GM06990 (cell line): ENCODE measurements around the gene NT5C3A.
"Not testable (repeated sequence)": the region's sequence is repeated elsewhere in the genome, so short reads cannot be mapped to it uniquely, and the experiment has no call there.

Experiments used
- DNase-seq: peaks from one replicate; pipeline ENCODE4 v3.0.0-alpha.2; 2011; ENCODE audit not compliant: insufficient read length; ENCODE audit errors: extremely low read depth
- H3K27me3 ChIP-seq: replicated peaks from 2 replicates; pipeline ENCODE4 v1.6.0; 2011; ENCODE audit warnings: low read length; ENCODE audit not compliant: control insufficient read depth, insufficient read depth
- H3K36me3 ChIP-seq: 2 replicates; pipeline ENCODE4 v1.5.1; 2011; ENCODE audit warnings: low read length; ENCODE audit not compliant: control insufficient read depth, insufficient read depth
- H3K4me3 ChIP-seq: replicated peaks from 2 replicates; pipeline ENCODE4 v1.5.1; 2011; ENCODE audit warnings: low read depth, mild to moderate bottlenecking, control low read depth, low read length
- CTCF ChIP-seq: IDR thresholded peaks from 2 replicates; pipeline ENCODE4 v1.5.1; 2011; ENCODE audit warnings: low read length, control low read depth, mild to moderate bottlenecking, inconsistent platforms; ENCODE audit not compliant: insufficient read depth, poor library complexity, severe bottlenecking

Gene NT5C3A

DNA sequence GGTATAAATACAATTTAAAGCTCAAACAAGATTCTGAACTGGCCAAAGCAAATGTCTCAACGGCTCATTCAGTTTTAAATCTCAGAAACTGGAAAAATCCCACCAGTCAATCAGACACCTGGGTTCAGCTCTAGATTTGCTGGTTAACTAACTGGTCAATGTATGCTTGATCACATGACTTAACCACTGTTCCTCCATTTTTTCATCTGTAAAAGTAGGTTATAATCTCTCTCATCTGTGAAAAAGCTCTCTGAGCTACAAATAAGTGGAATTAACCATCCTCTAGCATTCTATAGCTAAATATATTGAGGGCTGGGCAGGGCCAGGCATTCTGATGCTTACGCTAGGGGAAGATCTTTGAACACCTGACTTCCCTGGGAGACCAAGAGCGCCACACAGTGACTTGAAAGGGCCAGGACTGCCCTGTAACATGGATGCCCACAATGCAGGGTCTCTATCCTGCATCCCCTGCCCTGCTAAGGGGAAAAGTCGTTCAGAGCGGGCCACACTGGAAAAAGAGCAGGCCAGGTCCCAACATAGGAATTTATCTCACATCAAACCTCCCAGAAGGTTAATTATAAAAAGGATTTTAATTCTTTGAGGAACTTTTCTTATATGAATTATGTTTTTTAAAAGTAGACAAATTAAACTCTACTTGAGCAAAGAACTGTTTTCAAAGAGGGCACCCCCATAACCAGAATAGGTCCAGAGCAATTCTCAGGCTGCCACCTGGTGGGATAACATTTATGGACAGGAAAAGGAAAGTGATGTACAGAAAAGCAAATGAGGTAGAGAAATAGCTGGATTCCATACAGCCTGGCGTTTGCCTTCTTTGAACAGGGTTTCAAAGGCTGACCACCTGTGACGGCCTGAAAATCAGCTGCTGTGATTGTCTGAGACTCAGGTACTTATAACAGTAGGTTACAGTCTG is 44.8 kb upstream of the NT5C3A start:
- Histone ChIP-seq H3K36me3 (peaks cover 4% of the 10 kb centered on the region), H3K27me3 (no peaks in the 10 kb centered on the region), H3K4me3 (peak overlapping the region; percentile 88)
- DNase-seq = no peak
- peak; percentile 51 for TF ChIP-seq CTCF

- H3K4me3 ChIP-seq = no peak overlapping the region
- no peaks in the 10 kb centered on the region for H3K27me3 ChIP-seq
- DNase-seq = no peak
- TF ChIP-seq CTCF = no peak
- H3K36me3 ChIP-seq = peaks cover 11% of the 10 kb centered on the region
These were observed 39.3 kb upstream of the NT5C3A start for GRCh38 chr7:33101906-33102305.

- no peak for DNase-seq
- peaks cover 13% of the 10 kb centered on the region for H3K36me3 ChIP-seq
- H3K27me3 ChIP-seq = no peaks in the 10 kb centered on the region
- no peak overlapping the region for H3K4me3 ChIP-seq
- no peak for TF ChIP-seq CTCF
These were observed 38.2 kb upstream of the NT5C3A start for GRCh38 chr7:33100770-33101169.

DNA sequence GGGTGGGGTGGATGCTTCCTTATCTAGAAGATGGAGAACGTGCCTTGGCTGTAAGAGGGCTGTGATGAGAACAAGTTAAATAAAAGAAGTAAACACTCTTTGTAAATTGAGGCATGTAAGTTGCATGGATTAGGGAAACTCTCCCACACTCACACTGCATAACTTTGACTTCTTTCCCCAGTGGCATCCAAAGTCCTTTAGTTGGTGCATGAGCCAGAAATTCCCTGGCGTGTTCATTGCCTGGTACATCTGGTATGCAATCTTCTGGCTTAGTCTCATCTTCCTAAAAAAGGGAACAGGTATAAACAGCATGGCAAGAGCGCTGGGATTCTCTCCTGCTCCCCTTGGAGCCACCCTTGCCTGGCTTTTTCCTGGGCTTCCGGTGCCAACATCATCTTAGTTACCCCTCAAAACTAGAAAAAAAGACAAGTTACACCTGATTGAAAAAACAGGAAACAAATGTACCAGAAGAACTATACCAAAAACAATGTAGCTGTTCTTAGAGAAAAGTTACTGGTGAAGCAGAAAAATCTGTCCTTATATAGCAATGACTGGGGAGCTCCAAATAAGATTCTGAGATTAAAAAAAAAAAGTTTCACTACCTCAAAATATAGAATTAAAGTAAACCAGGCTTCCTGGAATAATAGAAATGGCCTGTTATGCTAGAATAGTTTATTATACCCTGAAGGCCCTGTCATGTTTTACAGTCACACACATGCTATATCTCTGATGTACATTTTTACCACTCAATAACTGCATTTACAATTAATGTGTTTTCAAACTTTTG is 36.8 kb upstream of the NT5C3A start:
- no peaks in the 10 kb centered on the region for H3K27me3 ChIP-seq

DNA sequence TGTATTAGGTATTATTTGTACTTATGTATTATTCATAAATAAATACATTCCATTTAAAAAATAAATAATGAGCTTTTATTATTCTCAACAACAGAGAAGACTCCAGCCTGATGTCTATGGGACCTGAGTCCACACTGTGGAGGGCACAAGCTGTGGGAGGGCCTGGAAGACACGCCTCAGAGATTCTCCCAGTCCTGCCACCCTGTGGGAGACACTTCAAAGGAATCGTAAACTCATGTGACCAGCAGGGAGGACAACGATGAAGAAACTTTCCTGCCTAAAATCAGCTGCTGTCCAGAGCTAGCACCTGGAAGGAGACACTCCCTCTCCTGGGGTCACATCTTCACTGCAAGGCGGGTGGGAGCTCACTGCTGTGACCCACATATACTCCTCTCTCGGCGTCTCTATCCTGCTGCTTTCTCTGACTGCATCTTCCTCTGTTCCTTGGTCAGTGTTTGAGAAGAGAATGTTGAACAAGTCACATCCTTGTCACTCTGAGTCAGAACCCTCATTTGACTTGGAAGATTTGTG is 32.2 kb upstream of the NT5C3A start:
- DNase-seq, H3K4me3 ChIP-seq, H3K27me3 ChIP-seq: not testable (repeated sequence)
- H3K36me3 ChIP-seq = peaks cover 12% of the 10 kb centered on the region

More for the DNA sequence above, 36.8 kb upstream of the NT5C3A start:
- H3K4me3 ChIP-seq = no peak overlapping the region
- H3K36me3 ChIP-seq = peaks cover 13% of the 10 kb centered on the region
- no peak for TF ChIP-seq CTCF
- no peak for DNase-seq

- H3K27me3 ChIP-seq = no peaks in the 10 kb centered on the region
- no peak overlapping the region for H3K4me3 ChIP-seq
- TF ChIP-seq CTCF = no peak
- no peak for DNase-seq
- H3K36me3 ChIP-seq = peaks cover 5% of the 10 kb centered on the region
These were observed 30.7 kb upstream of the NT5C3A start for GRCh38 chr7:33093266-33093665.
